ENCODE results near the gene SPEN. TPM values are rescaled to one million over a fixed set of nuclear protein-coding genes. Genes with fewer than 3 reads are reported as not detected.

SPEN gene
- total RNA-seq, 4 donors from 2014 or later = 34.6 to 49.9 (median 44.7) TPM

DNA sequence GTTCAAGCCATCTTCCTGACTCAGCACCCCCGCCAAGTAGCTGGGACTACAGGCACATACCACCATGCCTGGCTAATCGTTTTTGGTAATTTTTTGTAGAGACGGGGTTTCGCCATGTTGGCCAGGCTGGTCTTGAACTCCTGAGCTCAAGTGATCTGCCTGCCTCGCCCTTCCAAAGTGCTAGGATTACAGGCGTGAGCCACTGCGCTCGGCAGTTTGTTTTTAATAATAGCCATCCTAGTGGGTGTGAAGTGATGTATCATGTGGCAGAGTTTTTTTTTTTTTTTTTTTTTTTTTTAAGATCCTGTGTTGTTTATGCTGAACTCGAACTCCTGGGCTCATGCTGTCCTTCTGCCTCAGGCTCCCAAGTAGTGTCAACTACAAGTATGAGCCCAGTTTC, 51.8 kb downstream of the SPEN start:
- no peaks in the 10 kb centered on the region for H3K27me3 ChIP-seq
- WGBS = 76% methylated on average over 9 of the region's 9 CpGs
- peaks cover 33 to 76% (median 70%) of the 10 kb centered on the region in 4 donors for H3K4me1 ChIP-seq
- H3K9me3 ChIP-seq = no peaks in the 10 kb centered on the region
- no peak for DNase-seq (ENCODE audit: extremely low spot score)
- H3K27ac ChIP-seq (replicated peaks in 1 of 4) = peak overlapping the region; percentile 40 to 93 (median 52)
- TF ChIP-seq POLR2AphosphoS5 (IDR thresholded peaks at IDR 0.05) (peak in 1 of 2 donors; percentile 33), EP300 (IDR thresholded peaks at IDR 0.05) (no peak)
- no peak overlapping the region for H3K4me3 ChIP-seq
- intact Hi-C loops (cut with DNase I) = no loop called here
- H3K36me3 ChIP-seq = no peaks in the 10 kb centered on the region

DNA sequence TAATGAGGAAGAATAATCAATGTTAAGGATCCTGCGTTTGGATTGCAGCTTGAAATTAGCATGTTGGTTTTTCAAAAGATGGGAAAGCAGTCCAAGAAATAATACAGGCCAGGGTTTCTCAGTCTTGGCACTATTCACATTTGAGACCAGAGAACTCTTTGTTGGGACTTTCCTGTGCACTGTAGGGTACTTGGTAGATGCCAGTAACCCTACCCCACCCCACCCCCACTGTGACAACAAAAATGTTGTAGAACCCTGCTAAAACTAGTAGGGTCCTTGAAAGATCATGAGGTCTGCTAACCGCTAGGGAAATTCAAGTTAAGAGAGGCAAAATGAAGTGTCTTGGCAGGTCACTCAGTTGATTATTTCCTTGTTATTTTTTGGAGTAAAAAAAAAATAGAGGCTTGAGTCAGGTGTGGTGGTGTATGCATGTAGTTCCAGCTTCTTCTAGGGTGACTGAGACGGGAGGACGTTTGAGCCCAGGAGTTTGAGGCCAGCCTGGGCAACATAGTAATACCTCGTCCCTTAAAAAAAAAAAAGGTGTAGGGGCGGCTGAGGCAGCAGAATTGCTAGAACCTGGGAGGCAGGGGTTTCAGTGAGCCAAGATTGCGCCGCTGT, 53.3 kb downstream of the SPEN start:
- no peak for TF ChIP-seq POLR2A (IDR thresholded peaks at IDR 0.05; ENCODE audit: low read depth)
- TF ChIP-seq, protein P1, sequence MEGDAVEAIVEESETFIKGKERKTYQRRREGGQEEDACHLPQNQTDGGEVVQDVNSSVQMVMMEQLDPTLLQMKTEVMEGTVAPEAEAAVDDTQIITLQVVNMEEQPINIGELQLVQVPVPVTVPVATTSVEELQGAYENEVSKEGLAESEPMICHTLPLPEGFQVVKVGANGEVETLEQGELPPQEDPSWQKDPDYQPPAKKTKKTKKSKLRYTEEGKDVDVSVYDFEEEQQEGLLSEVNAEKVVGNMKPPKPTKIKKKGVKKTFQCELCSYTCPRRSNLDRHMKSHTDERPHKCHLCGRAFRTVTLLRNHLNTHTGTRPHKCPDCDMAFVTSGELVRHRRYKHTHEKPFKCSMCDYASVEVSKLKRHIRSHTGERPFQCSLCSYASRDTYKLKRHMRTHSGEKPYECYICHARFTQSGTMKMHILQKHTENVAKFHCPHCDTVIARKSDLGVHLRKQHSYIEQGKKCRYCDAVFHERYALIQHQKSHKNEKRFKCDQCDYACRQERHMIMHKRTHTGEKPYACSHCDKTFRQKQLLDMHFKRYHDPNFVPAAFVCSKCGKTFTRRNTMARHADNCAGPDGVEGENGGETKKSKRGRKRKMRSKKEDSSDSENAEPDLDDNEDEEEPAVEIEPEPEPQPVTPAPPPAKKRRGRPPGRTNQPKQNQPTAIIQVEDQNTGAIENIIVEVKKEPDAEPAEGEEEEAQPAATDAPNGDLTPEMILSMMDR (IDR thresholded peaks at IDR 0.05) = no peak
- no peak for TF ChIP-seq POLR2AphosphoS5 (IDR thresholded peaks at IDR 0.05)
- H3K4me3 ChIP-seq = no peak overlapping the region
- no peak for DNase-seq (ENCODE audit: extremely low spot score)
- intact Hi-C loops (cut with DNase I) = no loop called here
- H3K36me3 ChIP-seq = peaks cover 0 to 10% (median 5%) of the 10 kb centered on the region in 4 donors
- H3K27me3 ChIP-seq = no peaks in the 10 kb centered on the region
- H3K27ac ChIP-seq (replicated peaks in 1 of 4) = peak overlapping the region in 3 of 4 donors; percentile 20 to 93 (median 60)
- WGBS = 76% methylated on average over 8 of the region's 8 CpGs
- H3K9me3 ChIP-seq = no peaks in the 10 kb centered on the region
- peaks cover 20 to 72% (median 60%) of the 10 kb centered on the region in 4 donors for H3K4me1 ChIP-seq

GRCh38 chr1:15902882-15903281, 55.4 kb downstream of the SPEN start:
- 42% methylated on average over 3 of the region's 3 CpGs for WGBS
- H3K4me1 ChIP-seq = peaks cover 20 to 67% (median 48%) of the 10 kb centered on the region in 4 donors
- TF ChIP-seq POLR2A (IDR thresholded peaks at IDR 0.05; ENCODE audit: low read depth) (no peak), EP300 (IDR thresholded peaks at IDR 0.05) (no peak), POLR2AphosphoS5 (IDR thresholded peaks at IDR 0.05) (no peak)
- TF ChIP-seq, protein P1 (IDR thresholded peaks at IDR 0.05) = no peak
- H3K4me3 ChIP-seq = no peak overlapping the region
- DNase-seq (ENCODE audit: extremely low spot score) = no peak
- H3K9me3 ChIP-seq = no peaks in the 10 kb centered on the region
- peaks cover 0 to 14% (median 5%) of the 10 kb centered on the region in 4 donors for H3K36me3 ChIP-seq
- intact Hi-C loops (cut with DNase I) = no loop called here
- no peaks in the 10 kb centered on the region for H3K27me3 ChIP-seq
- H3K27ac ChIP-seq (replicated peaks in 1 of 4) = peak overlapping the region in 1 of 4 donors; percentile 40

DNA sequence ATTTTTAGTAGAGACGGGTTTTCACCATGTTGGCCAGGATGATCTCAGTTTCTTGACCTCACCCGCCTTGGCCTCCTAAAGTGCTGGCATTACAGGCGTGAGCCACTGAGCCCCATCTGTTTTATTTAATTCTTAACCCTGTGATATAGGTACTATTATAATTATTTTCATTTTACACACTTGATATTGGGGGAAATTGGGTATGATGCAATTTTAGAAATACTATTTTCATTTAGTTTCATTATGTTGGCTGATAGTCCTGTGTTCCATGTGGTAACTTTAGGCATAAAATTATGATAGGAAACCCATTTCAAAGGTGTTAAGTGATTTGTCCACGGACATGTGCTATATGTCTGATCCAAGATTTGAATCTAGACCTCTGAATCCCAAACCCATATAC, 61.1 kb downstream of the SPEN start:
- Histone ChIP-seq H3K36me3 (peaks cover 11 to 56% (median 37%) of the 10 kb centered on the region in 4 donors), H3K27ac (replicated peaks in 1 of 4) (no peak overlapping the region), H3K4me3 (no peak overlapping the region), H3K27me3 (no peaks in the 10 kb centered on the region), H3K4me1 (peaks cover 0 to 22% (median 9%) of the 10 kb centered on the region in 4 donors), H3K9me3 (no peaks in the 10 kb centered on the region)
- TF ChIP-seq EP300 (IDR thresholded peaks at IDR 0.05) (no peak), POLR2AphosphoS5 (IDR thresholded peaks at IDR 0.05) (no peak), POLR2A (IDR thresholded peaks at IDR 0.05; ENCODE audit: low read depth) (no peak)
- TF ChIP-seq, protein P1 (IDR thresholded peaks at IDR 0.05) = no peak
- 96% methylated on average over 4 of the region's 4 CpGs for WGBS
- DNase-seq (ENCODE audit: extremely low spot score) = no peak
- intact Hi-C loops (cut with DNase I) = no loop called here

DNA sequence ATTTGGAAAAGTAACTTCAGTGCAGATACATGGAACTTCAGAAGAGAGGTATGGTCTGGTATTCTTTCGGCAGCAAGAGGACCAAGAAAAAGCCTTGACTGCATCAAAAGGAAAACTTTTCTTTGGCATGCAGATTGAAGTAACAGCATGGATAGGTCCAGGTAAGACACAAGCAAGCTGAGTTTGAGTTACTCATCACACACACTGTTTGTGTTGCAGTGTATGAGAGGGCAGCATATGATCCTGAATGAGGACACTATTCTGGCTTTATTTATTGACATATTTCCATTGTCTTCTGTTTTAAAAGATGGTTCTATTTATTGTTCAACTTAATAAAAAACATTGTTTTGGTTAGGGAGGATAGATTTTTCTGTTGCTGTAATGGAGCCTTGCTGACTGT, 63.6 kb downstream of the SPEN start:
- no peak for TF ChIP-seq EP300 (IDR thresholded peaks at IDR 0.05)
- no peak for TF ChIP-seq POLR2A (IDR thresholded peaks at IDR 0.05; ENCODE audit: low read depth)
- no peak for TF ChIP-seq POLR2AphosphoS5 (IDR thresholded peaks at IDR 0.05)
- TF ChIP-seq, protein P1 (IDR thresholded peaks at IDR 0.05) = no peak
- H3K4me1 ChIP-seq = peaks cover 0 to 13% (median 10%) of the 10 kb centered on the region in 4 donors
- H3K36me3 ChIP-seq = peaks cover 16 to 69% (median 44%) of the 10 kb centered on the region in 4 donors
- WGBS = 89% methylated on average over 1 of the region's 1 CpG
- no peaks in the 10 kb centered on the region for H3K27me3 ChIP-seq
- H3K9me3 ChIP-seq = no peaks in the 10 kb centered on the region
- H3K4me3 ChIP-seq = no peak overlapping the region
- intact Hi-C loops (cut with DNase I) = no loop called here
- H3K27ac ChIP-seq (replicated peaks in 1 of 4) = no peak overlapping the region
- DNase-seq (ENCODE audit: extremely low spot score) = no peak

Data from esophagus muscularis mucosa (tissue), 4 donors.